ENCODE measurements around the gene PXDN.

Gene PXDN

DNA sequence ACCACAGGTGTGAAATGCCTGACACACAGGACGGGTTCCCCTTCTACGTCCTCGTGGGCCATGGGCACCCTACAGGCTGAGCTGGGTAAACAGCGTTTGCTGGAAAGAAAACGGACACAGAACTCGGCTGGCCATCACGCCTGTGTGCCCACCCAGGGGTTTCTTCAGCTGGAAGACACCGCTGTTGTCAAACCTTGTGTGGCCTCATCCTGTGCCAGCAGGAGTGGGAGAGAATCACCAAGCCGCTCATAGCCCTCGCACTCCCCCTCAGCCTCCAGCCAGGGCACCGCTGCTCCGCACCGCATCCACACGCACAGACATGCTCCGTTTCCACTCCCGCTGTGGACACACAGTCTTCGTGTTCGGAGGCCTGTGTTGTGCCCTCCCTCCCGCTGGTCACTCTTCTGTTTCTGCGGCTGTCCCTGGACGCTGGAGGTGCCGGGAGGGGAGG is 161.4 kb downstream of the PXDN start:
- no peaks in the 10 kb centered on the region for H3K4me1 ChIP-seq (ENCODE audit: control extremely low read depth in 1 of 4, control insufficient read depth in 4 of 4, insufficient read depth in 4 of 4, low read length in 3 of 4)
- DNase-seq: no peak
- CTCF ChIA-PET: no interaction called here
- H3K36me3 ChIP-seq (ENCODE audit: control insufficient read depth in 4 of 4, insufficient read depth in 4 of 4, low read length in 3 of 4): no peaks in the 10 kb centered on the region
- POLR2A ChIA-PET: no interaction called here
- no peak overlapping the region for H3K4me3 ChIP-seq (ENCODE audit: control insufficient read depth in 1 of 7, extremely low read depth in 1 of 7, insufficient read depth in 4 of 7, low read depth in 2 of 7, low read length in 6 of 7)
- WGBS (ENCODE audit: insufficient coverage): 89% methylated on average over 22 of the region's 22 CpGs
- H3K27me3 ChIP-seq (replicated peaks in 2 of 5; ENCODE audit: control insufficient read depth in 4 of 5, insufficient read depth in 5 of 5, low read length in 4 of 5): peaks cover 0 to 9% (median 5%) of the 10 kb centered on the region in 5 experiments
- H3K9me3 ChIP-seq (ENCODE audit: control extremely low read depth in 1 of 5, control insufficient read depth in 4 of 5, insufficient read depth in 2 of 5, low read depth in 1 of 5, low read length in 4 of 5): no peaks in the 10 kb centered on the region
- H3K27ac ChIP-seq (ENCODE audit: insufficient read depth in 1 of 2, low read depth in 1 of 2, low read length in 2 of 2, poor library complexity in 1 of 2, severe bottlenecking in 2 of 2): no peak overlapping the region

DNA sequence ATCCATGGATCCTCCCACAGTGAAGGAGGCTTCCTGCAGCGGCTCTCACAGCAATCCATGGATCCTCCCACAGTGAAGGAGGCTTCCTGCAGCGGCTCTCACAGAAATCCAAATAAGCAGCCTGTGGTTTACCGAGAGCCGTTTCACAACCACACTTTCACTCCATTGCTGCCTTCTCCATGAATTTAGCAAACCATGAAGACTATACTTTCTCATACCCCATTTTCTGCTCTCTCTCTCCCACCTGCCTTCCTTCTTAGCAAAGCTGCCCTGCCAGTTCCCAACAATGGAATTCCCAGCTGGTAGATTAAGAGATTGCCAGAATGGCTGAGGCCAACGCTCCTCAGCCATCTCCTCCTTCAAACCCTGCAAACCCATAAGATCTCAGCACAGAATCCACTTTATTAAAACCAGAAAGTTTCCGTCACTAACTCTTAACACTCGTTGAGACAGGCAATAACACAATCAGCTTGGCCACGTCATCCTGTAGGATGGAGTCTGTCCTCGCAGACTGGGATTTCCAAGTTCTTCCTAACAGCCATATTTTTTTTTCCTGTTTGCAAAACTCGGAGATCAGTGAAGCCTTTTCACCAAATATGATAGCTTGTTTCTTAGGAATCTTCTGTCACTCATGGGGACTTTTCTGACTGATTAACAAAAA is 162.2 kb downstream of the PXDN start:
- no peak overlapping the region for H3K4me3 ChIP-seq (ENCODE audit: control insufficient read depth in 1 of 7, extremely low read depth in 1 of 7, insufficient read depth in 4 of 7, low read depth in 2 of 7, low read length in 6 of 7)
- no peaks in the 10 kb centered on the region for H3K9me3 ChIP-seq (ENCODE audit: control extremely low read depth in 1 of 5, control insufficient read depth in 4 of 5, insufficient read depth in 2 of 5, low read depth in 1 of 5, low read length in 4 of 5)
- no peak overlapping the region for H3K27ac ChIP-seq (ENCODE audit: insufficient read depth in 1 of 2, low read depth in 1 of 2, low read length in 2 of 2, poor library complexity in 1 of 2, severe bottlenecking in 2 of 2)
- H3K27me3 ChIP-seq (replicated peaks in 2 of 5; ENCODE audit: control insufficient read depth in 4 of 5, insufficient read depth in 5 of 5, low read length in 4 of 5): peaks cover 1 to 10% (median 5%) of the 10 kb centered on the region in 5 experiments
- WGBS (ENCODE audit: insufficient coverage): 89% methylated on average over 9 of the region's 10 CpGs
- no peaks in the 10 kb centered on the region for H3K36me3 ChIP-seq (ENCODE audit: control insufficient read depth in 4 of 4, insufficient read depth in 4 of 4, low read length in 3 of 4)
- POLR2A ChIA-PET: no interaction called here
- no peak for DNase-seq
- no peaks in the 10 kb centered on the region for H3K4me1 ChIP-seq (ENCODE audit: control extremely low read depth in 1 of 4, control insufficient read depth in 4 of 4, insufficient read depth in 4 of 4, low read length in 3 of 4)
- CTCF ChIA-PET: no interaction called here

All from common myeloid progenitor, CD34-positive (primary cell).